ENCODE data around the gene EBPL.

- TF ChIP-seq TAF1 (IDR thresholded peaks at IDR 0.05; ENCODE audit: borderline replicate concordance, insufficient read depth, low read length) (no peak), REST (IDR thresholded peaks at IDR 0.05; ENCODE audit: insufficient read depth in 1 of 2, low read depth in 2 of 2, low read length in 2 of 2) (no peak), POLR2AphosphoS5 (IDR thresholded peaks at IDR 0.05; ENCODE audit: low read depth, low read length) (no peak)
Measured at GRCh38 chr13:49664606-49665005, 26.7 kb downstream of the EBPL start.
